Upper lobe of right lung (tissue), 1 donor: ENCODE measurements around the gene INVS. TPM values are rescaled to one million over a fixed set of nuclear protein-coding genes. Genes with fewer than 3 reads are reported as not detected.

Source experiments
- ATAC-seq: fragments of 200-7000 bp; cut with Tn5 transposase; one replicate; pipeline ENCODE4 v1.9.1; 2020; ENCODE audit warnings: mild to moderate bottlenecking, moderate library complexity
- DNase-seq: peaks from one replicate; pipeline ENCODE4 v3.0.0-alpha.2; 2020
- H3K27ac ChIP-seq: fragments of 200-600 bp; one replicate; pipeline ENCODE4 v1.8.0; 2022
- H3K27me3 ChIP-seq: fragments of 200-600 bp; one replicate; pipeline ENCODE4 v1.8.0; 2022; ENCODE audit warnings: mild to moderate bottlenecking
- H3K36me3 ChIP-seq: fragments of 200-600 bp; one replicate; pipeline ENCODE4 v1.8.0; 2022
- H3K4me1 ChIP-seq: fragments of 200-600 bp; one replicate; pipeline ENCODE4 v1.8.0; 2022
- H3K4me3 ChIP-seq: fragments of 200-600 bp; one replicate; pipeline ENCODE4 v1.8.0; 2022; ENCODE audit warnings: mild to moderate bottlenecking
- H3K9me3 ChIP-seq: fragments of 200-600 bp; one replicate; pipeline ENCODE4 v1.8.0; 2022
- intact Hi-C: fragments of 100-400 bp; cut with DNase I; formaldehyde crosslinking; loops from one replicate; pipeline ENCODE4 v1.11.0; 2022
- total RNA-seq: library from RNA; stranded (reverse); fragmentation: NEBNext Ultra II Directional; extraction: Animal tissue kit (Norgen Biotek cat#: 25700); gene quantifications from one replicate; pipeline ENCODE4 v1.2.1, GENCODE V29; 2021
- TF ChIP-seq, protein P1 (sequence below): fragments of 200-600 bp; IDR thresholded peaks from one replicate; pipeline ENCODE4 v1.8.0; 2022; ENCODE audit warnings: antibody characterized with exemption
- donor health status: DM: no; HTN: yes; CAD: no; lungs with severe emphysema.

INVS gene
- total RNA-seq, 1 donor from 2014 or later, result 22.2 TPM

DNA sequence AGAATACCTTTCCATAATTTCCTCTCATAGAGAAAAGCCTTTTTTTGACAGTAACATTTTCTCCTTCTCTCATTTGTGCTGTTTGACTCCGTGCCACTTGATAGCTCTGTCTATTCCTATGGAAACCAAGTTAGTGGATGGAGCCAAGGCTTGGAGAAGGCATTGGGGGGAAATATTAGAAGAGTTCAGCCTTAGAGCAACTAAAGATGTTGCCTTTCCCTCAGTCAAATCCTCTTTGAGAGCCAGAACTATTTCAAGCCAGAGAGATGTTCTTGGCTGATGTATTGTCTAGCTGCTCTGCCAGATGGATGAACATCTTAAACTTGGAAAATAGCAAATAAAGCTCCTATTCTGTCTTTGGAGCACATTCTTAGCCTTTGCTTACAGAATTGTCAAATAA, 112.4 kb downstream of the INVS start:
- Histone ChIP-seq H3K4me1 (no peaks in the 10 kb centered on the region), H3K9me3 (no peaks in the 10 kb centered on the region), H3K36me3 (peaks cover 4% of the 10 kb centered on the region), H3K27ac (no peak overlapping the region), H3K27me3 (no peaks in the 10 kb centered on the region), H3K4me3 (no peak overlapping the region)
- TF ChIP-seq, protein P1, sequence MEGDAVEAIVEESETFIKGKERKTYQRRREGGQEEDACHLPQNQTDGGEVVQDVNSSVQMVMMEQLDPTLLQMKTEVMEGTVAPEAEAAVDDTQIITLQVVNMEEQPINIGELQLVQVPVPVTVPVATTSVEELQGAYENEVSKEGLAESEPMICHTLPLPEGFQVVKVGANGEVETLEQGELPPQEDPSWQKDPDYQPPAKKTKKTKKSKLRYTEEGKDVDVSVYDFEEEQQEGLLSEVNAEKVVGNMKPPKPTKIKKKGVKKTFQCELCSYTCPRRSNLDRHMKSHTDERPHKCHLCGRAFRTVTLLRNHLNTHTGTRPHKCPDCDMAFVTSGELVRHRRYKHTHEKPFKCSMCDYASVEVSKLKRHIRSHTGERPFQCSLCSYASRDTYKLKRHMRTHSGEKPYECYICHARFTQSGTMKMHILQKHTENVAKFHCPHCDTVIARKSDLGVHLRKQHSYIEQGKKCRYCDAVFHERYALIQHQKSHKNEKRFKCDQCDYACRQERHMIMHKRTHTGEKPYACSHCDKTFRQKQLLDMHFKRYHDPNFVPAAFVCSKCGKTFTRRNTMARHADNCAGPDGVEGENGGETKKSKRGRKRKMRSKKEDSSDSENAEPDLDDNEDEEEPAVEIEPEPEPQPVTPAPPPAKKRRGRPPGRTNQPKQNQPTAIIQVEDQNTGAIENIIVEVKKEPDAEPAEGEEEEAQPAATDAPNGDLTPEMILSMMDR, result no peak
- DNase-seq (no peak), ATAC-seq (no peak)
- intact Hi-C loops, result loop anchor here (10.0 kb wide), 1 partner anchor 177 kb away; no protein-coding TSS in a partner anchor

DNA sequence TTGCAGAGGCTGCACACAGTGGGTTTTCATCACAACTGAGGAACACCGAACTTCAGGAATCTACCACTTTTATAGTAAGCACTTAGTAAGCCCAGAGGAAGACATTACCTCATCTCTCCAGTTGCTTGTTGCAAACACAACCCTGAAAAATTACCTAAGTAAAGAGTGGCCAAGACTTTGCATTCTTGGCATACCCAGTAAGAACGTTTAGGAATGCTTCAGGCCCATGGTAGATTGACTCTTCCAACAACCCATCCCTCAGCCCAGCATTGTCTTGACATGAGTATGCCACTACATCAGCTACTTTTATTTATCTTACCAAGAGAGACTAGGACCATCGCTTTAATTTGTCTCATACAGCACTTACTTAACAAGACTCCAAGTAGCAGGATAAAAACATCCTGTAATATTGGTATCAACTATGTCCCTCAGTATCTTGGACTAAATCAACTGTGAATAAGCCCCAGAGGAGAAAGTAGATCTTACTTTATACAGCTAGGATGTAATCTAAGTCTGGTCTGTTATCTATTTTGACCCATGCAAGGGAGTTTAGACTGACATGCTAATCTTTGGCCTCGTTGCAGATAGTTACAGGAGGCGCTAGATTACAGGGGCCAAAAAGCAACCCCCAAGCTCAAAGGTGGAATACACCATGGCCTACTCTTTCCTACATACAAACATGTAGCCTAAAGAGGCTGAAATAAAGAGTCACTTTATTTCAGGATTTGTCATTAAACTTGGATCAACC, 114.9 kb downstream of the INVS start:
- intact Hi-C loops, result loop anchor here (10.0 kb wide), 1 partner anchor 179 kb away; no protein-coding TSS in a partner anchor
- no peak for ATAC-seq

DNA sequence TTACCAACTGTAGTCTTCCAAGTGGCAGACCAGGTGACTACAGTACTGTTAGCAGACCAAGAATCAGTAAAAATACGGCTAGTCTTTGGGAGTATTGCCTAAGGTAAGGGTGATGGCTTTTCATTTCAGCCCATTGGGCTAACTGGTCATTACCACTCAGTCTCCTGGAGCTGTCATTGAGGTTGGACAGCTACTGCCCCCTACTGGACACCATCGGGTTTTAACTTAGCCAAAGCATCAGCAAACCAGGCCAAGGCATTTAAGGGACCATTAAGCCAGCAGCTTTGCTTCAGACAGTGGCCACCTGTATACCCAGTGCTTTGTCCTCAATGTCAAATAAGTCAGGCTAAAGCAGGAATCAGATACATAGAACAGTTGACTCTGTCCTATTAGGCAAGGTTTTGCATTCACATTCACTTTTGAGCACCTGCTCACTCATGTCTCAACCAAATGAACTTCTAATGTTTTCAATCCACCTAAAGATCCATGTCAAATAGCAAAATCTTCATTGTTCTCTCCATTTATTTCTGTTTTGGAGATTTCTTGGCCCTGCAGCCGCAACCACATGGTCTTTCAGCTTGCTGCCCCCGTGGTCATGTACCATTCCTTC, 117.2 kb downstream of the INVS start:
- Histone ChIP-seq H3K27ac (no peak overlapping the region), H3K27me3 (no peaks in the 10 kb centered on the region), H3K36me3 (peaks cover 4% of the 10 kb centered on the region), H3K4me1 (no peaks in the 10 kb centered on the region), H3K4me3 (no peak overlapping the region), H3K9me3 (no peaks in the 10 kb centered on the region)
- no peak for DNase-seq
- TF ChIP-seq, protein P1, result peak; percentile 74
- intact Hi-C loops, result loop anchor here (10.0 kb wide), 1 partner anchor 181 kb away; no protein-coding TSS in a partner anchor
- ATAC-seq, result peak; percentile 92

More for the DNA sequence above, 114.9 kb downstream of the INVS start:
- Histone ChIP-seq H3K4me1 (no peaks in the 10 kb centered on the region), H3K36me3 (peaks cover 4% of the 10 kb centered on the region), H3K27me3 (no peaks in the 10 kb centered on the region), H3K9me3 (no peaks in the 10 kb centered on the region), H3K27ac (no peak overlapping the region), H3K4me3 (no peak overlapping the region)
- TF ChIP-seq, protein P1, result no peak
- DNase-seq, result no peak

DNA sequence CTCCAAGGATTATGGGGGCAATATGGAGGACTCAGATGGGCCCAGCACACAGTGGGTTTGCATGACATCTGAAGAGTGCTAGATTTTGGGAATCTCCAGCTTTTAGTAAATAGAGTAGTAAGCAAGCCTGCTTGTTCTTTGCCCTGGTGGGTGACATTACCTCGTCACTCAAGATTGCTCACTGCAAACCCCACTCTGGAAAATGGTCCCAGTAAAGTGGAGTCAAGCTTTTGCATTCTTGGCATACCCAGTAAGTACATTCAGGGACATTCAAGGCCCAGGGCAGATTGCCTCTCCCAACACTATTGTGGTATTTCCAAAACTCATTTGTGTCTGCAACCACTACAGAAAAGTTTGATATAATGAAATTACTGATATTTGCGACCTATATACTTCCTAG, 118.5 kb downstream of the INVS start:
- DNase-seq (no peak), ATAC-seq (no peak)
- H3K4me3 ChIP-seq, result no peak overlapping the region
- TF ChIP-seq, protein P1, result no peak
- H3K36me3 ChIP-seq, result peaks cover 4% of the 10 kb centered on the region
- no peaks in the 10 kb centered on the region for H3K9me3 ChIP-seq
- intact Hi-C loops, result loop anchor here (10.0 kb wide), 1 partner anchor 183 kb away; no protein-coding TSS in a partner anchor
- no peaks in the 10 kb centered on the region for H3K4me1 ChIP-seq
- H3K27ac ChIP-seq, result no peak overlapping the region
- H3K27me3 ChIP-seq, result no peaks in the 10 kb centered on the region

DNA sequence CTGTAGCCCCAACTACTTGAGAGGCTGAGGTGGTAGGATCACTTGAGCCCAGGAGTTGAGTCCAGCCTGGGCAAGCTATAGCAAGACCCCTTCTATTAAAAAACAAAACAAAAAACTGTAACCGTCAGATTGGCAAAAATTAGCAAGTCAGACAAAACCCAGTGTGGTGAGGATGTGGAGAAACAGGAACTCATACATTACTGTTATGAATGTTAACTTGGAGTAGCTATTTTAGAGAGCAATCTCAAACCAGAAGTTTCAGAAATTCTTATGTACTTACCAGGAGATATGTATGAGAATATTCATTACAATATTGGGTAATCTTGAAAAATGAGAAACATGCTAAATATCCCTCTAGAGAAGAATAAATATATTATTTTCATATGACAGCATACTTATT, 120.3 kb downstream of the INVS start:
- Histone ChIP-seq H3K4me1 (no peaks in the 10 kb centered on the region), H3K27ac (no peak overlapping the region), H3K9me3 (no peaks in the 10 kb centered on the region), H3K36me3 (peaks cover 4% of the 10 kb centered on the region), H3K27me3 (no peaks in the 10 kb centered on the region), H3K4me3 (no peak overlapping the region)
- no peak for ATAC-seq
- no peak for DNase-seq
- TF ChIP-seq, protein P1, result no peak
- intact Hi-C loops, result loop anchor here (10.0 kb wide), 1 partner anchor 185 kb away; no protein-coding TSS in a partner anchor
